ENCODE measurements around the gene TMEM126A.
"Not testable (repeated sequence)": the region's sequence is repeated elsewhere in the genome, so short reads cannot be mapped to it uniquely, and the experiment has no call there.

The TMEM126A gene

GRCh38 chr11:85664615-85665481 lies 17.1 kb downstream of the TMEM126A start, which contains the start of gene CREBZF:
CREBZF (minus strand) TSS chr11:85665129; CDS start chr11:85664875, 254 bp downstream.
- no peak for TF ChIP-seq CTCF (IDR thresholded peaks at IDR 0.05; ENCODE audit: poor library complexity, severe bottlenecking)
- peaks cover 17% of the 10 kb centered on the region for H3K4me1 ChIP-seq (ENCODE audit: insufficient read depth, poor library complexity, severe bottlenecking)
- ATAC-seq (ENCODE audit: low read depth), result peak; percentile 88
- peaks cover 42% of the 10 kb centered on the region for H3K36me3 ChIP-seq (ENCODE audit: low read depth)
- no peaks in the 10 kb centered on the region for H3K9me3 ChIP-seq (ENCODE audit: severe bottlenecking)
- peak; percentile 90 for DNase-seq (ENCODE audit: low spot score)
- H3K4me3 ChIP-seq (ENCODE audit: severe bottlenecking), result peak within 1 kb of the TSS; percentile 74
- peak within 1 kb of the TSS; percentile 75 for H3K27ac ChIP-seq (ENCODE audit: poor library complexity, severe bottlenecking)
- H3K27me3 ChIP-seq (ENCODE audit: insufficient read depth, poor library complexity, severe bottlenecking), result no peaks in the 10 kb centered on the region

GRCh38 chr11:85665733-85666132 lies 18.0 kb downstream of the TMEM126A start:
- Histone ChIP-seq H3K9me3 (ENCODE audit: severe bottlenecking) (no peaks in the 10 kb centered on the region), H3K4me3 (ENCODE audit: severe bottlenecking) (no peak overlapping the region), H3K4me1 (ENCODE audit: insufficient read depth, poor library complexity, severe bottlenecking) (peaks cover 9% of the 10 kb centered on the region), H3K27me3 (ENCODE audit: insufficient read depth, poor library complexity, severe bottlenecking) (no peaks in the 10 kb centered on the region), H3K27ac (ENCODE audit: poor library complexity, severe bottlenecking) (no peak overlapping the region), H3K36me3 (ENCODE audit: low read depth) (peaks cover 33% of the 10 kb centered on the region)
- no peak for TF ChIP-seq CTCF (IDR thresholded peaks at IDR 0.05; ENCODE audit: poor library complexity, severe bottlenecking)
- DNase-seq (ENCODE audit: low spot score), result no peak
- ATAC-seq (ENCODE audit: low read depth), result no peak

GRCh38 chr11:85666687-85667086 lies 18.9 kb downstream of the TMEM126A start:
- Histone ChIP-seq H3K36me3 (ENCODE audit: low read depth) (peaks cover 23% of the 10 kb centered on the region), H3K27me3 (ENCODE audit: insufficient read depth, poor library complexity, severe bottlenecking) (no peaks in the 10 kb centered on the region), H3K9me3 (ENCODE audit: severe bottlenecking) (no peaks in the 10 kb centered on the region), H3K4me3 (ENCODE audit: severe bottlenecking) (no peak overlapping the region), H3K4me1 (ENCODE audit: insufficient read depth, poor library complexity, severe bottlenecking) (no peaks in the 10 kb centered on the region), H3K27ac (ENCODE audit: poor library complexity, severe bottlenecking) (no peak overlapping the region)
- DNase-seq (ENCODE audit: low spot score) (no peak), ATAC-seq (ENCODE audit: low read depth) (no peak)
- no peak for TF ChIP-seq CTCF (IDR thresholded peaks at IDR 0.05; ENCODE audit: poor library complexity, severe bottlenecking)

- no peak for TF ChIP-seq CTCF (IDR thresholded peaks at IDR 0.05; ENCODE audit: poor library complexity, severe bottlenecking)
- Histone ChIP-seq H3K4me1 (ENCODE audit: insufficient read depth, poor library complexity, severe bottlenecking) (no peaks in the 10 kb centered on the region), H3K27me3 (ENCODE audit: insufficient read depth, poor library complexity, severe bottlenecking) (no peaks in the 10 kb centered on the region), H3K4me3 (ENCODE audit: severe bottlenecking) (no peak overlapping the region), H3K36me3 (ENCODE audit: low read depth) (peaks cover 9% of the 10 kb centered on the region), H3K27ac (ENCODE audit: poor library complexity, severe bottlenecking) (no peak overlapping the region), H3K9me3 (ENCODE audit: severe bottlenecking) (no peaks in the 10 kb centered on the region)
- DNase-seq (ENCODE audit: low spot score) (no peak), ATAC-seq (ENCODE audit: low read depth) (no peak)
Measured at GRCh38 chr11:85668157-85668556, 20.4 kb downstream of the TMEM126A start.

- H3K4me1 ChIP-seq (ENCODE audit: insufficient read depth, poor library complexity, severe bottlenecking); H3K36me3 ChIP-seq (ENCODE audit: low read depth); H3K27ac ChIP-seq (ENCODE audit: poor library complexity, severe bottlenecking); ATAC-seq (ENCODE audit: low read depth); H3K27me3 ChIP-seq (ENCODE audit: insufficient read depth, poor library complexity, severe bottlenecking); H3K4me3 ChIP-seq (ENCODE audit: severe bottlenecking); H3K9me3 ChIP-seq (ENCODE audit: severe bottlenecking); DNase-seq (ENCODE audit: low spot score): not testable (repeated sequence)
Measured at GRCh38 chr11:85670949-85671663, 23.3 kb downstream of the TMEM126A start.

Measured in RWPE2 (cell line).